ENCODE results near the gene TBCD. TPM values are rescaled to one million over a fixed set of nuclear protein-coding genes. Genes with fewer than 3 reads are reported as not detected.

Gene TBCD
- total and polyA plus RNA-seq, 2 experiments from 2014 or later, result 19.3 to 33.8 TPM

DNA sequence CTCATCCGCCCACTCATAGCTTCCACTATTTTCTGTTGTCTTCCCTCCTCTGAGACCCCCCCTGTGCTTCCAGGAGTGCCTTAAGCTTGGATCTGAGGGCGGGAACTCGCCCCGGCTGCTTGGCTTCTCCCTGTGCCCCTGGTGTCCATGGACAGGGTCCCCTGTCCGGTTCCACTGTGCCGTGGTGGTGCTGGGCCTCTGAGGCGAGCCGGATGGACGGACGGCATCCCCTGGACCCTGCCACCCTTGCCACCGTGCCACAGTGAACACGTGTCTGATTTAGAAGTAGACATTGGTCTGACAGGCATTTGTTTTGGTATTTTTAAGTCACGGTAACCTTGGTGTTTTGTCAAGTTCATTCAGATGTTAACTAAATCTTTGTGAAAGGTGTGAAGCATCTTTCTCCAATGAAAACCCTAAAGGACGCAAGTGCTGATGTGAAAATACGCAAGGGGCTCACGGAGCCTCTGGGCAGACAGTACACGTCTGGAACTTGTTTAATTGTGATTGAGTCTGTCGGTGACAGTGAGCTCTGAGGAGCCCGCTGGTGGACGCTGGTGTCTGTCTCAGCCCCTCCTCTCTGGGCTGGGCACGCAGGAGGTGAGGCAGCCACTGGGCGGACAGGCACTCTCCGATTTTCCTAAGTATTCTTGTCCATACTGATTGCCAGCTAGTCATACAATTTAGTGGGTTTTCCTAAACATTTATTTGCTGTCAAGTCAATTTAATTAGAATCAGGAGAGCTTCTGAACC, 61.6 kb downstream of the TBCD start:
- Histone ChIP-seq H4K20me1 (ENCODE audit: insufficient read depth) (no peaks in the 10 kb centered on the region), H3K9me2 (ENCODE audit: insufficient read depth) (no peaks in the 10 kb centered on the region), H3F3A (ENCODE audit: insufficient read depth) (no peaks in the 10 kb centered on the region), H3K27me3 (replicated peaks; ENCODE audit: insufficient read depth) (no peaks in the 10 kb centered on the region), H3K4me1 (ENCODE audit: insufficient read depth) (no peaks in the 10 kb centered on the region), H3K4me2 (ENCODE audit: unreplicated experiment) (no peak overlapping the region), H3K9me3 (ENCODE audit: low read depth) (no peaks in the 10 kb centered on the region), H3K36me3 (ENCODE audit: low read depth) (no peaks in the 10 kb centered on the region; the same call in 1 of the 2 replicates), H3K27ac (no peak overlapping the region), H3K4me3 (no peak overlapping the region), H3K79me2 (ENCODE audit: insufficient read depth) (no peaks in the 10 kb centered on the region), H3K9ac (no peak overlapping the region), H2AFZ (no peak overlapping the region)
- in situ Hi-C loops (cut with MboI), result no loop called here
- no peak for TF ChIP-seq EZH2 (IDR thresholded peaks at IDR 0.05; ENCODE audit: insufficient read depth, poor library complexity, severe bottlenecking)
- DNase-seq, result no peak
- 88% methylated on average over 22 to 23 of the region's 23 CpGs for WGBS, 2 experiments (ENCODE audit: low coverage in 1 of 2, low lambda C conversion rate in 2 of 2, missing lambda C conversion rate in 2 of 2)

DNA sequence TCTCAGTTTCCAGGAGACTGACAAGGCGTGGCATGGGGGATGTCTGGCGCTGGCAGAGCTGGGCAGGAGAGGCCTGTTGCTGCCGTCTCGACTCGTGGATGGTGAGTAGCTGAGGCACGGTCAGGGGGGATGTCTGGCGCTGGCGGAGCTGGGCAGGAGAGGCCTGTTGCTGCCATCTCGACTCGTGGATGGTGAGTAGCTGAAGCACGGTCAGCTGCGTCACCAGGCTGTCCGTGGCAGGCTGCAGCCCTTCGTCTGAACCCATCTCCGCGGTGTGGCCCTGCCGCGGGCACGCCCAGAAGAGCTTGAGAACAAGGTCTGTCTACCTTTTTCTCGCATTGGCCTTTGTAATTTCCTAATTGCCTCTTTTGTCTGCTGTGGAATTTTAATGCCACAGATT, 63.0 kb downstream of the TBCD start:
- Histone ChIP-seq H3K4me2 (ENCODE audit: unreplicated experiment) (no peak overlapping the region), H3K27ac (no peak overlapping the region), H3K27me3 (replicated peaks; ENCODE audit: insufficient read depth) (no peaks in the 10 kb centered on the region), H3K4me1 (ENCODE audit: insufficient read depth) (no peaks in the 10 kb centered on the region), H4K20me1 (ENCODE audit: insufficient read depth) (no peaks in the 10 kb centered on the region), H3K36me3 (ENCODE audit: low read depth) (no peaks in the 10 kb centered on the region; the same call in 1 of the 2 replicates), H3K9me3 (ENCODE audit: low read depth) (no peaks in the 10 kb centered on the region), H3K4me3 (no peak overlapping the region), H3K79me2 (ENCODE audit: insufficient read depth) (no peaks in the 10 kb centered on the region), H3K9ac (no peak overlapping the region), H3F3A (ENCODE audit: insufficient read depth) (no peaks in the 10 kb centered on the region), H3K9me2 (ENCODE audit: insufficient read depth) (no peaks in the 10 kb centered on the region), H2AFZ (no peak overlapping the region)
- TF ChIP-seq EZH2 (IDR thresholded peaks at IDR 0.05; ENCODE audit: insufficient read depth, poor library complexity, severe bottlenecking) (no peak), EZH2phosphoT487 (IDR thresholded peaks at IDR 0.05; ENCODE audit: insufficient read depth, low read depth) (no peak)
- WGBS, 2 experiments (ENCODE audit: low coverage in 1 of 2, low lambda C conversion rate in 2 of 2, missing lambda C conversion rate in 2 of 2), result 93 to 96% methylated on average over 20 of the region's 20 CpGs
- DNase-seq, result no peak
- in situ Hi-C loops (cut with MboI), result no loop called here

DNA sequence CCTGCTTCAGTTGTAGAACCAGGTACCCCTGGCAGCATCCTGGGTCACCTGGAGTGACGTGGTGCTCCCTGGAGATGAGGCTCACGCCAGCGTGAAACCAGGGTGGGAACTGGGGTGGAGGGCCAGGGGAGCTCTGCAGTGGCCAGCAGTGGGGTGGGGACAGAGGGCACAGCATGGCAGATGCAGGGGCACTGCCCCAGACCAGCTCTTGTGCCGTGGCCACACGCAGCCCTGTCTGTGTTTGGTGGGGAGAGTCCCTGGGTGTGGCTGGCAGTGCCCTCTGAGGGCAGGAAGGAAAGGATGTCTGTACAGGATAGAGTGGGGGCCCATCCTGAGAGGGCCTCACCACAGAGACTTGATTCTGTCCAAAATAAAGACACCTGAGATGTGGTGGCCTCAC, 63.5 kb downstream of the TBCD start:
- TF ChIP-seq EZH2 (IDR thresholded peaks at IDR 0.05; ENCODE audit: insufficient read depth, poor library complexity, severe bottlenecking) (no peak), EZH2phosphoT487 (IDR thresholded peaks at IDR 0.05; ENCODE audit: insufficient read depth, low read depth) (no peak)
- H3K36me3 ChIP-seq (ENCODE audit: low read depth), result peaks cover 4% of the 10 kb centered on the region
- H3K4me3 ChIP-seq, result no peak overlapping the region

DNA sequence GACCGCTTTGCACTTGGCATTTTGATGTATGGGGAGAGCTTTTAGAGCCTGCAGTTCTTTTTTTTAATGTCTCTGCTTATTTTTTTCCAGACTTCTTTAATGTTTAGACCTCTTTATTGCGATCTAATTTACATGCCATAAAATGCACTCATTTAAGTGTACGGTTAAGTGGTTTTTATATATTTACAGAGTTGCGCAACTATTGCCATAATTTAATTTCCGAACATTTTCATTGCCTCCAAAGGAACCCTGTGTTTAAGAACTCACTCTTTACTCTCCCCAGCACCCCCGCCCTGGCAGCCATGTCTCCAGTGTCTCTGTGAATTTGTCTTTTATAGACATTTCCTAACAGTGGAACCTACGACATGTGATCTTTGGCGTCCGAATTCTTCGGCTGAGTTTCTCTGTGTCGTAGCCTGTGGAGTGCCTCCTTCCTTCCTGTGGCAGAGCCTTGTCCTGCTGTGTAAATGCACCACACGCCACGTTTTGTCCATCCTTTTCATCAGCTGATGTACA, 64.0 kb downstream of the TBCD start:
- no peaks in the 10 kb centered on the region for H3K79me2 ChIP-seq (ENCODE audit: insufficient read depth)
- H3K4me1 ChIP-seq (ENCODE audit: insufficient read depth), result no peaks in the 10 kb centered on the region
- in situ Hi-C loops (cut with MboI), result no loop called here
- H3K4me3 ChIP-seq, result no peak overlapping the region
- WGBS, 2 experiments (ENCODE audit: low coverage in 1 of 2, low lambda C conversion rate in 2 of 2, missing lambda C conversion rate in 2 of 2), result 84 to 87% methylated on average over 13 of the region's 13 CpGs
- no peak overlapping the region for H3K9ac ChIP-seq
- H2AFZ ChIP-seq, result no peak overlapping the region
- H3K36me3 ChIP-seq (ENCODE audit: low read depth), result peaks cover 9% of the 10 kb centered on the region
- H4K20me1 ChIP-seq (ENCODE audit: insufficient read depth), result no peaks in the 10 kb centered on the region
- H3F3A ChIP-seq (ENCODE audit: insufficient read depth), result no peaks in the 10 kb centered on the region
- H3K27ac ChIP-seq, result no peak overlapping the region
- no peak for DNase-seq
- H3K9me3 ChIP-seq (ENCODE audit: low read depth), result no peaks in the 10 kb centered on the region
- no peaks in the 10 kb centered on the region for H3K9me2 ChIP-seq (ENCODE audit: insufficient read depth)
- no peak for TF ChIP-seq EZH2 (IDR thresholded peaks at IDR 0.05; ENCODE audit: insufficient read depth, poor library complexity, severe bottlenecking)
- H3K27me3 ChIP-seq (replicated peaks; ENCODE audit: insufficient read depth), result no peaks in the 10 kb centered on the region
- H3K4me2 ChIP-seq (ENCODE audit: unreplicated experiment), result no peak overlapping the region

More for the DNA sequence above, 63.5 kb downstream of the TBCD start:
- Histone ChIP-seq H3K79me2 (ENCODE audit: insufficient read depth) (no peaks in the 10 kb centered on the region), H3K9me2 (ENCODE audit: insufficient read depth) (no peaks in the 10 kb centered on the region), H3K4me1 (ENCODE audit: insufficient read depth) (no peaks in the 10 kb centered on the region), H3F3A (ENCODE audit: insufficient read depth) (no peaks in the 10 kb centered on the region), H3K9ac (no peak overlapping the region), H3K27ac (no peak overlapping the region), H3K27me3 (replicated peaks; ENCODE audit: insufficient read depth) (no peaks in the 10 kb centered on the region), H2AFZ (no peak overlapping the region), H3K9me3 (ENCODE audit: low read depth) (no peaks in the 10 kb centered on the region), H4K20me1 (ENCODE audit: insufficient read depth) (no peaks in the 10 kb centered on the region), H3K4me2 (ENCODE audit: unreplicated experiment) (no peak overlapping the region)
- in situ Hi-C loops (cut with MboI), result no loop called here
- no peak for DNase-seq
- 97 to 100% methylated on average over 5 of the region's 5 CpGs for WGBS, 2 experiments (ENCODE audit: low coverage in 1 of 2, low lambda C conversion rate in 2 of 2, missing lambda C conversion rate in 2 of 2)
